Cardiac muscle cell (in vitro differentiated cells and primary cell): ENCODE results near the gene AIP. TPM values are rescaled to one million over a fixed set of nuclear protein-coding genes. Genes with fewer than 3 reads are reported as not detected.
"Not testable (repeated sequence)": the region's sequence is repeated elsewhere in the genome, so short reads cannot be mapped to it uniquely, and the experiment has no call there.

Source experiments
- DNase-seq, 2 donors: peaks; one replicate each; pipeline versions ENCODE4 v3.0.0 to v3.0.0-alpha.2; 2010 to 2017; ENCODE audit warnings: low read depth in 1 of 2, low spot score in 1 of 2
- H3K27ac ChIP-seq: fragments of 200-600 bp; sonication (generic); 2 replicates; pipeline ENCODE4 v1.5.1; 2016
- H3K27me3 ChIP-seq: fragments of 200-600 bp; sonication (generic); 2 replicates; pipeline ENCODE4 v1.6.0; 2016; ENCODE audit warnings: control low read depth
- H3K36me3 ChIP-seq: fragments of 200-600 bp; sonication (generic); 2 replicates; pipeline ENCODE4 v1.5.1; 2016; ENCODE audit warnings: control low read depth
- H3K4me1 ChIP-seq: fragments of 200-600 bp; sonication (generic); 2 replicates; pipeline ENCODE4 v1.8.1; 2017; ENCODE audit warnings: low read depth, mild to moderate bottlenecking, mixed run types
- H3K4me3 ChIP-seq: fragments of 200-600 bp; sonication (generic); 2 replicates; pipeline ENCODE4 v1.5.1; 2016; ENCODE audit warnings: mild to moderate bottlenecking
- H3K9me3 ChIP-seq: fragments of 200-600 bp; sonication (generic); 2 replicates; pipeline ENCODE4 v1.5.1; 2017; ENCODE audit warnings: low read depth, mild to moderate bottlenecking, control low read depth
- CTCF ChIP-seq: IDR thresholded peaks from 2 replicates; pipeline ENCODE4 v1.5.1; 2012; ENCODE audit warnings: low read depth, mild to moderate bottlenecking, low read length
- polyA plus RNA-seq: library from polyadenylated mRNA; unstranded; fragments of >200 nt; fragmentation: Nextera tagmentation; extraction: Ambion mirVana; gene quantifications from 2 replicates; pipeline ENCODE4 v1.2.1, GENCODE V29; 2016
- total RNA-seq: library from RNA; depleted of rRNA; stranded (reverse); fragments of >200 nt; gene quantifications from 2 replicates; pipeline ENCODE4 v1.2.3, GENCODE V29; 2016

The AIP gene
- total and polyA plus RNA-seq, 2 experiments from 2014 or later = 46.4 to 73.7 TPM

- Histone ChIP-seq H3K27me3 (no peaks in the 10 kb centered on the region), H3K9me3 (no peaks in the 10 kb centered on the region), H3K4me3 (peak overlapping the region; percentile 54), H3K27ac (peak overlapping the region; percentile 83), H3K4me1 (peaks cover 4% of the 10 kb centered on the region), H3K36me3 (no peaks in the 10 kb centered on the region)
- no peak for DNase-seq
- TF ChIP-seq CTCF = no peak
Observed at GRCh38 chr11:67465189-67465510, 17.7 kb upstream of the AIP start.

- H3K36me3 ChIP-seq, H3K9me3 ChIP-seq, H3K27me3 ChIP-seq, H3K4me1 ChIP-seq: not testable (repeated sequence)
- Histone ChIP-seq H3K4me3 (peak overlapping the region; percentile 54), H3K27ac (peak overlapping the region; percentile 83)
- peak in 1 of 2 donors; percentile 35 for DNase-seq
Observed at GRCh38 chr11:67465530-67465929, 17.3 kb upstream of the AIP start.

- Histone ChIP-seq H3K27me3 (no peaks in the 10 kb centered on the region), H3K36me3 (no peaks in the 10 kb centered on the region), H3K4me1 (peaks cover 4% of the 10 kb centered on the region), H3K27ac (peak overlapping the region; percentile 7), H3K9me3 (no peaks in the 10 kb centered on the region), H3K4me3 (no peak overlapping the region)
- DNase-seq = no peak
- TF ChIP-seq CTCF = no peak
Observed at GRCh38 chr11:67466367-67466766, 16.5 kb upstream of the AIP start.

GRCh38 chr11:67466962-67467771, 15.7 kb upstream of the AIP start:
- no peaks in the 10 kb centered on the region for H3K27me3 ChIP-seq
- TF ChIP-seq CTCF = no peak
- H3K4me3 ChIP-seq = no peak overlapping the region
- H3K4me1 ChIP-seq = peaks cover 4% of the 10 kb centered on the region
- no peaks in the 10 kb centered on the region for H3K36me3 ChIP-seq
- H3K9me3 ChIP-seq = no peaks in the 10 kb centered on the region
- no peak overlapping the region for H3K27ac ChIP-seq
- DNase-seq = no peak

GRCh38 chr11:67468056-67468455, 14.8 kb upstream of the AIP start:
- no peak for TF ChIP-seq CTCF
- Histone ChIP-seq H3K4me1 (peaks cover 4% of the 10 kb centered on the region), H3K27me3 (no peaks in the 10 kb centered on the region), H3K4me3 (peak overlapping the region; percentile 86), H3K27ac (peak overlapping the region; percentile 41), H3K36me3 (no peaks in the 10 kb centered on the region), H3K9me3 (no peaks in the 10 kb centered on the region)
- DNase-seq = no peak

GRCh38 chr11:67468456-67468758, 14.4 kb upstream of the AIP start:
- Histone ChIP-seq H3K9me3 (no peaks in the 10 kb centered on the region), H3K36me3 (no peaks in the 10 kb centered on the region), H3K4me3 (peak overlapping the region; percentile 86), H3K4me1 (peaks cover 4% of the 10 kb centered on the region), H3K27me3 (no peaks in the 10 kb centered on the region), H3K27ac (peak overlapping the region; percentile 41)
- DNase-seq = no peak
- TF ChIP-seq CTCF = no peak
